GM21786 (cell line): ENCODE measurements around the gene ANKFN1.
"Not testable (repeated sequence)": the region's sequence is repeated elsewhere in the genome, so short reads cannot be mapped to it uniquely, and the experiment has no call there.

Experiments
- ATAC-seq: cut with Tn5 transposase; IDR thresholded peaks from one replicate; pipeline ENCODE4 v1.9.1; 2021; ENCODE audit not compliant: unreplicated experiment

The ANKFN1 gene

GRCh38 chr17:56322991-56323390, 169.7 kb downstream of the ANKFN1 start:
- ATAC-seq = no peak

GRCh38 chr17:56324676-56325075, 171.4 kb downstream of the ANKFN1 start:
- ATAC-seq = no peak

DNA sequence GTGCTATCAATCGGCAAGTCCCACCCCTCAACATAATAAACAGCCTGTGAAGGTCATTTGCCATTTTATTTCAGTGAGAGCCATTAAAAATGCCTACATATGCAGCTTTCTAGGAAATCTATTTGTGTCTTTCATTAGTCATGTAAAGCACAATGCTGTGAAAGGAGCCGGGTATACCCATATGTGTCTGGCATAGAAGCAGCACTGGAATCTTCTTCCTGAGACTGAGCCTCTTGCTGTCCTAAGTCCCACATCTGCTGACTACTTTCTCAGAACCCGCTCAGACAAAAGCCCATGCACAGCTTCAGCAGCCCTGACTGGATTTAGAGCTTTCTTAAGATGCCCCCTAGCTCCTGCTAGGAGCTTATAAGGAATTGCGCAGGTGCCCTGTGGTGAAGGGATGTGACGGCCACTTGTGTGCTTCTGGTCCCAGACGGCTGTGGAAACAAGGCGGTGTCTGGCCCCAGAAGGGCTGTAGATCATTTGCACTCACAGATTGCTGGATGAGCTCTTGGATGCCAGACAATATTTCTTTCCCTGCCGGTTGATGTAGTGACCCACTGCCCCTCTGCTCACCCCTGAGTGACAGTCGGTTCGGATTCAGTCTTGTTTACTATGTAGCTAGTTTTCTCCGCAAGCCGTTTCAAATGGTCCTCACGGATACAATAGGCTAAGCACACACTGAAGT, 172.2 kb downstream of the ANKFN1 start:
- no peak for ATAC-seq

GRCh38 chr17:56326001-56326359, 172.7 kb downstream of the ANKFN1 start:
- no peak for ATAC-seq

- ATAC-seq = no peak
These were observed 194.4 kb downstream of the ANKFN1 start for GRCh38 chr17:56347639-56348038.

DNA sequence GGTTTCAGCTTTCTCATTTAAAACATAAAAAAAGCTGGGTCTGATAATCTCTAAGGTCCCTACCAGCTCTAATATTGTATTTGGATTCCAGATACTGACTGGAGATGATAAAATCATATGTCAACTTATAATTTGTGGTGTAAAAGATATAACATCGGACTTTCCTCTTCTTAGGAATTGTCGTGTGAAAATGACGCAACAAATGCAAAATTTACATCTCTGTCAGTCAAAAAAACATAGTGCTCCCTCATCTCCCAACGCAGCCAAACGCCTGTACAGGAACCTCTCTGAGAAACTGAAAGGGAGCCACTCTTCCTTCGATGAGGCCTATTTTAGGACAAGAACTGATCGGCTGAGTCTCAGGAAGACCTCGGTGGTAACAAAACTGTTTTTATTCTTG, 197.3 kb downstream of the ANKFN1 start:
- ATAC-seq = no peak

- ATAC-seq = no peak
These were observed 198.4 kb downstream of the ANKFN1 start for GRCh38 chr17:56351675-56352074.

DNA sequence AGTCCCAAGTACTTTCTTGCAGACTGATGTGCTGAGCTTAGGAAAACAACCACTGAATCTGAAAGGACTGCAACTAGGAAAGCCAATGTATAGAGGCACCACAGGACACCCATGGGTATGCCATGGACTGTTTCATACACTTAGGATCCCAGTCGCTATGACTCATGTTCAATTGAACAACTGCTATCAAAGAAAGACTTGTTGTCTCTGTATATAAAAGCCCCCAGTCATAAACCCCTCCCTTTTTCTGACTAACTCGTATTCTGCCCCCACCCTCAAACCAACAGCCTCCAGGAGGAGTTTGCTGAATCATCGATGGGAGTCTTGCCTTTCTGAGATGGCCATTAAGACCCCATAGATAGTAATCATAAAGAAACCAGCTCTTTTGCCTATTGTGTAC, 205.4 kb downstream of the ANKFN1 start:
- ATAC-seq = no peak

DNA sequence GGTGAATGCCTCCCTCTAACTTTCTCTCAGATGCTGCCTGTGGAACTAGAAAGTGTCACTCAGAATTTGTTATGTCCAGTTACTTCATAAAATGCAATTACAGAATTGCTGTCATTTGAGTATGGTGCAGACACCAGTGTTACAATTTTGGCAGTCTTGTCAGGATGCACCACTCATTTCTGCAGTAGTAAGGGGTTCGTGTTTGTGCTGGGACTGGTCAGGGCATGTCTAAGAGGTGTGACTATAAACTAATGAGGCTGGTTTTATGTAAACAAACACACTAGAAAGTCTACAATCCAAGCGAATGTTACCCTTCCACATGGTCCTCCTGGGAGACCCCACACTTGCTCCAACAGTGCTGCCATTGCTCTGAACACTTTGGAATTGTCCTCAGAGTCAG, 206.2 kb downstream of the ANKFN1 start:
- ATAC-seq = no peak

GRCh38 chr17:56367366-56367765, 214.1 kb downstream of the ANKFN1 start:
- no peak for ATAC-seq

DNA sequence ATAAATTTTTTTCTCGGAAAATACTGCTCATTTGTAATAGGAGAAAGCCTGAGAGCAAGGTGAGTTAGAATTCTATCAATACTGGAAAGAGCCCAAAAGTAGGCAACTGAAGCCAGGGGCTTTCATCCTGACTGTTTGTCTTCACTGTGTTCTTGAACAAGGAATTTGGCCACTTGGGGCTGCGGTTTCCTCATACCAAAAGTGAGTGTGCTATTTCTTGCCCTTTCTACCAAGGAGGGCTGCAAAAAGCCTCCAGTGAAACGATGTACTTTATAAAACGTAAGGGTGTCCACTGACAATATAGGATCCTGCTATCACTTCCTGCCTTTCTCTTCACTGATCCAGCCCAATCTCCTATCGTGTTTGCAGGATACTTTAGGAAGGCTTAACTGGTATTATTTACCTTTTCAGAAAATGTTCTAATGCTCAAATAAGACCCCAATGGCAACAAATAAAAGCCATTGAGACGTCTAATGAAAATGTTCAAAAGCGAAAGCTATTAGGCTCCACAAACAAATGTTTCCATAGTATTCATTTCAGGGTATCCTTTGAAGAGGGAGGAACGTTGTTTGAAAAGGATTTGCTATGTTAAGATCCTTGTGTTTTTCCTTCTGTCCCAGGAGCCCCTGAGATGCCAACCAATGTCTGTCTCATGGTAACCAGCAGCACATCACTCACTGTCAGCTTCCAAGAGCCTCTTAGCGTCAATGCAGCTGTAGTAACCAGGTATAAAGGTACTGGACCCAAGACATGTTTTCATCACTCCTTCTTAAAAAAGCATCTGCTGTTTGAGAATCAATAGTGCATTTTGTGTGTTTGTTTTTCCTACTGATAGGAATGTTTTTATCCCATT, 220.9 kb downstream of the ANKFN1 start:
- ATAC-seq = no peak

- no peak for ATAC-seq
These were observed 236.1 kb downstream of the ANKFN1 start for GRCh38 chr17:56389356-56389755.

DNA sequence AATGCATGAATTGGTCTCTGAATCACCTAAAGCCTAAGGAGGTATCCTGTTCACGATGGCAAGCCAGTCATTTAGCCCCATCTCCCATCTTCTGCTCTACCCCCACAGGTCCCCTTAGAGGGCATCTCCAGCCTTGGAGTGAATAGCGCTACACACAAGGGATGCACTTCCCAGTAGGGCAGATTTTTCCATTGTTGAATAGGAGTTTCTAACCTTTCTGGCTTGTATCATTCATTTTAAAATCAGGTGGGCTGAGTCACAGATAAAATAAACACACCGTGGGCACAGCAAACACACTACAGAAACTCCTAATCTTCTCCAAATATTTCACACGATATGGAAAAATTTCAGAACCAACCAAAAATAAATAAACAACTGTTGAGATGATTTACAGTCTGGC, 239.0 kb downstream of the ANKFN1 start:
- no peak for ATAC-seq

DNA sequence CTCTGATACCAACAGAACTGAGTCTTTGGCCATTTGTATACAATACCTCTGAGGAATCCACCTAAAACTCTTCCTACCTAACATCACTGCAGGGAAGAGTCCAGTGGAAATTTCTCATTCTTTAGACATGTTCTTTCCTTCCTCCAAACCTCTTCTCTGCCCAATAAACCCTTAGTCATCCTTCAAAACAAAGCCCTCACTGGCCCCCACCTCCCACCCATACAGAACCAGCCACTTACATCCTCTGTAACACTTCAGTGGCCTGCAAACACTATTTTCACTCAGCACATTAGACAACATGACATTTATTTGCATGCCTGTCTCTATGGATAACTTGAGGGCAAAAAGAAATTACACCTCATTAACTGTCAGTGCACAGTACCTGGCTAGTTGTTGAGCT, 239.9 kb downstream of the ANKFN1 start:
- no peak for ATAC-seq

GRCh38 chr17:56395787-56396186, 242.5 kb downstream of the ANKFN1 start:
- ATAC-seq = no peak

GRCh38 chr17:56407086-56407485, 253.8 kb downstream of the ANKFN1 start:
- ATAC-seq = no peak

DNA sequence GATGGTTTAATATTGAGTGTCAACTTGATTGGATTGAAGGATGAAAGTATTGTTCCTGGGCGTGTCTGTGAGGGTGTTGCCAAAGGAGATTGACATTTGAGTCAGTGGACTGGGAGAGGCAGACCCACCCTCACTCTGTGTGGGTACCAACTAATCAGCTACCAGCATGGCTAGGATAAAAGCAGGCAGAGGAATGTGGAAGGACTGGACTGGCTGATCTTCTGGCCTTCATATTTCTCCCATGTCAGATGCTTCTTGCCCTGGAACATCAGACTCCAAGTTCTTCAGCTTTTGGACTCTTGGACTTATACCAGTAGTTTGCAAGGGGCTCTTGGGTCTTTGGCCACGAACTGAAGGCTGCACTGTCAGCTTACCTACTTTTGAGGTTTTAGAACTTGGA, 259.1 kb downstream of the ANKFN1 start:
- ATAC-seq = not testable (repeated sequence)

- ATAC-seq = no peak
These were observed 263.5 kb downstream of the ANKFN1 start for GRCh38 chr17:56416682-56417351.

DNA sequence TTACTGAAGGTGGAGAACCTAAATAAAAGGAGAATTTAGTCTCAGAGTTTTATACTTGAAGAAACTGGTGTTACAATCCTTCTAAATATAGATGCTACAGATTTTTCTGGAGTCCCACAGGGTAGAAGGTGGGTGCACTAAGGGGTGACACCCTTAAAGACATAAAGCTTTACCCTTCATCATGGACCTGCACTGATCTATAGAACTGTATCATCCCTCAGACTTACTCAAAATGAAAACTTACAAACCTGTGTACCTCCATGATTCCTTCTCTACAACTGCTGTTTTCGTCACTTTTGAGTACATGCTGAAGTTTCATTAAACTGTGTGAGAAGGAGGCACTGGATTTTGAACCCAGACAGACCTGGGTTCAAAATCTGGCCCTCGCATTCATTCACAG, 270.7 kb downstream of the ANKFN1 start:
- ATAC-seq = no peak

GRCh38 chr17:56424543-56425044, 271.3 kb downstream of the ANKFN1 start:
- ATAC-seq = no peak

GRCh38 chr17:56425483-56425882, 272.2 kb downstream of the ANKFN1 start:
- ATAC-seq = no peak

DNA sequence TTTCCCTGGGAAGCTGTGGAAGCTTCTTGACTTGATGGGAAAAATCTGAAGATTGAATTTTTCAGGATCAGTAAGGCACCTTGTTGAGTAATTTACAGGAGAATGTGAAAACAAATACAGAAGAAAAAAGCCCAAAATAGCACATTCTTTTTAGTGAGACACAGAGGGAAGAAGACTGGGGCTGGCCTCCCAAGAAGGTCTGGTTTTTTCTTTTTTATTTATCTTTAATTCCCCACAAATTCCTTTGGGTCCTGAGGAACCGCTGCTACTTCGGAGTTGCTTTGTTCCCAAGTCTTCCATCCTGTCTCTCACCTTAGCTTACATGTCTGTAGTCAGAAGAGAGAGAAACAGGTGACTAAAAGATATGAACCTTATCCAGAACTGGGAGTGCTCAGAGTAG, 273.6 kb downstream of the ANKFN1 start:
- no peak for ATAC-seq
